ENCODE measurements around the gene DRC1.

DRC1 gene

GRCh38 chr2:26382564-26382963 lies 19.2 kb upstream of the DRC1 start:
- no peak overlapping the region for H3K4me3 ChIP-seq (ENCODE audit: low read depth, low read length)
- TF ChIP-seq CTCF (conservative IDR thresholded peaks at IDR 0.05; ENCODE audit: low read depth, low read length) = no peak
- peak; percentile 16 for DNase-seq (ENCODE audit: low read depth)

GRCh38 chr2:26384183-26384582 lies 17.5 kb upstream of the DRC1 start:
- no peak for DNase-seq (ENCODE audit: low read depth)
- H3K4me3 ChIP-seq (ENCODE audit: low read depth, low read length) = no peak overlapping the region

GRCh38 chr2:26384597-26384996 lies 17.1 kb upstream of the DRC1 start:
- H3K4me3 ChIP-seq (ENCODE audit: low read depth, low read length) = no peak overlapping the region
- TF ChIP-seq CTCF (conservative IDR thresholded peaks at IDR 0.05; ENCODE audit: low read depth, low read length) = no peak
- DNase-seq (ENCODE audit: low read depth) = no peak

More at GRCh38 chr2:26384183-26384582, 17.5 kb upstream of the DRC1 start:
- no peak for TF ChIP-seq CTCF (conservative IDR thresholded peaks at IDR 0.05; ENCODE audit: low read depth, low read length)

- no peak overlapping the region for H3K4me3 ChIP-seq (ENCODE audit: low read depth, low read length)
- DNase-seq (ENCODE audit: low read depth) = no peak
- TF ChIP-seq CTCF (conservative IDR thresholded peaks at IDR 0.05; ENCODE audit: low read depth, low read length) = no peak
Measured at GRCh38 chr2:26387189-26387588, 14.5 kb upstream of the DRC1 start.

- peak; percentile 42 for DNase-seq (ENCODE audit: low read depth)
- no peak overlapping the region for H3K4me3 ChIP-seq (ENCODE audit: low read depth, low read length)
- TF ChIP-seq CTCF (conservative IDR thresholded peaks at IDR 0.05; ENCODE audit: low read depth, low read length) = no peak
Measured at GRCh38 chr2:26394694-26395093, 7.0 kb upstream of the DRC1 start.

GRCh38 chr2:26395394-26395793 lies 6.3 kb upstream of the DRC1 start:
- no peak overlapping the region for H3K4me3 ChIP-seq (ENCODE audit: low read depth, low read length)
- TF ChIP-seq CTCF (conservative IDR thresholded peaks at IDR 0.05; ENCODE audit: low read depth, low read length) = peak; percentile 22
- no peak for DNase-seq (ENCODE audit: low read depth)

GRCh38 chr2:26396734-26397298 lies 4.9 kb upstream of the DRC1 start:
- H3K4me3 ChIP-seq (ENCODE audit: low read depth, low read length) = no peak overlapping the region
- DNase-seq (ENCODE audit: low read depth) = no peak
- TF ChIP-seq CTCF (conservative IDR thresholded peaks at IDR 0.05; ENCODE audit: low read depth, low read length) = no peak
